Measurements from ENCODE around the gene MUC4.
"Not testable (repeated sequence)": the region's sequence is repeated elsewhere in the genome, so short reads cannot be mapped to it uniquely, and the experiment has no call there.

MUC4 gene

GRCh38 chr3:195807681-195808121 is 4.0 kb downstream of the MUC4 start:
- TF ChIP-seq TOX (CRISPR knock-in tag; IDR thresholded peaks at IDR 0.05; ENCODE audit: borderline replicate concordance) = no peak
- TF ChIP-seq GLIS3 (CRISPR knock-in tag; IDR thresholded peaks at IDR 0.05) = no peak
- no peak for TF ChIP-seq RARB (CRISPR knock-in tag; IDR thresholded peaks at IDR 0.05)
- TF ChIP-seq BACH2 (CRISPR knock-in tag; IDR thresholded peaks at IDR 0.05; ENCODE audit: borderline replicate concordance) = no peak
- TF ChIP-seq ZFP3 (CRISPR knock-in tag; IDR thresholded peaks at IDR 0.05) = no peak
- no peak for TF ChIP-seq PATZ1 (CRISPR knock-in tag; IDR thresholded peaks at IDR 0.05; ENCODE audit: borderline replicate concordance)
- TF ChIP-seq, protein P1, sequence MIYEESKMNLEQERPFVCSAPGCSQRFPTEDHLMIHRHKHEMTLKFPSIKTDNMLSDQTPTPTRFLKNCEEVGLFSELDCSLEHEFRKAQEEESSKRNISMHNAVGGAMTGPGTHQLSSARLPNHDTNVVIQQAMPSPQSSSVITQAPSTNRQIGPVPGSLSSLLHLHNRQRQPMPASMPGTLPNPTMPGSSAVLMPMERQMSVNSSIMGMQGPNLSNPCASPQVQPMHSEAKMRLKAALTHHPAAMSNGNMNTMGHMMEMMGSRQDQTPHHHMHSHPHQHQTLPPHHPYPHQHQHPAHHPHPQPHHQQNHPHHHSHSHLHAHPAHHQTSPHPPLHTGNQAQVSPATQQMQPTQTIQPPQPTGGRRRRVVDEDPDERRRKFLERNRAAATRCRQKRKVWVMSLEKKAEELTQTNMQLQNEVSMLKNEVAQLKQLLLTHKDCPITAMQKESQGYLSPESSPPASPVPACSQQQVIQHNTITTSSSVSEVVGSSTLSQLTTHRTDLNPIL (CRISPR knock-in tag; IDR thresholded peaks at IDR 0.05; ENCODE audit: low read depth) = no peak
- no peak for ATAC-seq

DNA sequence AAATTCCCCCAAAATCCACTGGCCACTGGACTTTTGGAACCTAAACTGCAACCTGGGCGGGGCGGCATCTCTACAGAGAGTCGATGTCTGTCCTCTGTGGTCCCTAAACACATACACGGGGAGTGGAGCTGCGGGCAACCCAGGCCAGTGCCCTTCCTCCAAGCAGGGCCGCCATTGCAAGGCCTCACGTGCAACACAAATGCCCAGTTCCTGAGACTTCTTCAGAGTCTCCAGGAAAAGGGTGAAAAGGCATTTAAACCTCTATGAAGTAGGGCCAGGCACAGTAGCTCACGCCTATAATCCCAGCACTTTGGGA is 4.9 kb downstream of the MUC4 start:
- no peak for ATAC-seq
- no peak for TF ChIP-seq TCF4 (CRISPR knock-in tag; IDR thresholded peaks at IDR 0.05; ENCODE audit: borderline replicate concordance)
- no peak for TF ChIP-seq ZC3H10 (CRISPR knock-in tag; IDR thresholded peaks at IDR 0.05)
- no peak for TF ChIP-seq ZFP3 (CRISPR knock-in tag; IDR thresholded peaks at IDR 0.05)
- TF ChIP-seq PPARA (CRISPR knock-in tag; IDR thresholded peaks at IDR 0.05; ENCODE audit: borderline replicate concordance) = no peak
- TF ChIP-seq TOX (CRISPR knock-in tag; IDR thresholded peaks at IDR 0.05; ENCODE audit: borderline replicate concordance) = no peak

DNA sequence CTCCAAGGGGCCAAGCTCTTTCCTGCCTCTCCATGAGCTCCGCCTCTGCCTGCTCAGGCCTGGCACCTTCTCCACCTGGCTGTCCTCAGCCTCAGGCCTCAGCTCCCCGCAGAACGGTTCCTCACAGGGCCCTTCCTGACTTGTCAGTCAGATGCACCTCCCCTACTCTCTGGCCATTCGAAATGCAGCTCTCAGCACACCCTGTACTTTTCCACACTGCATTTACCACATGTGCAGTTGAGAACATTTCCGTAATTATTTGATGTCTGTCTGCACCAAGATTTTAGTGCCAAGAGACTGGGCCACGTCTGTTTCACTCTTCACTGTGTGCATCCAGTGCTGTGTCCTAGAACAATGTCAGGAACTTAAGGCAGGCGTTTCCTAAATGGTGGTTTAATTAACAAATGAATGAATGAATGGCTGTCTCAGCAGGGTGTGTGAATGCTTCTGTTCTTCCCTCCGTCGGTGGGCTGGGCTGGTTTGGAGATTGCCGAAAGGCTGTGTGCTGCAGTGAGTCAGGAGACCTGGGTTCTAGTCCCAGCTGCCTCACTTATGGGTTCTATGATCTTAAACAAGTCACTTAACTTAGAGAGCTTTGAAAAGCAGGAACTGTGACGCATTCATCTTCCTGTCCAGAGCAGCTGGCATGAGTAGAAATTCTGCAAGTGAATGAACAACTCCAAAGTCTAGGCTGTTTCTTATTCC is 5.4 kb downstream of the MUC4 start:
- no peak for ATAC-seq
- TF ChIP-seq, protein P2, sequence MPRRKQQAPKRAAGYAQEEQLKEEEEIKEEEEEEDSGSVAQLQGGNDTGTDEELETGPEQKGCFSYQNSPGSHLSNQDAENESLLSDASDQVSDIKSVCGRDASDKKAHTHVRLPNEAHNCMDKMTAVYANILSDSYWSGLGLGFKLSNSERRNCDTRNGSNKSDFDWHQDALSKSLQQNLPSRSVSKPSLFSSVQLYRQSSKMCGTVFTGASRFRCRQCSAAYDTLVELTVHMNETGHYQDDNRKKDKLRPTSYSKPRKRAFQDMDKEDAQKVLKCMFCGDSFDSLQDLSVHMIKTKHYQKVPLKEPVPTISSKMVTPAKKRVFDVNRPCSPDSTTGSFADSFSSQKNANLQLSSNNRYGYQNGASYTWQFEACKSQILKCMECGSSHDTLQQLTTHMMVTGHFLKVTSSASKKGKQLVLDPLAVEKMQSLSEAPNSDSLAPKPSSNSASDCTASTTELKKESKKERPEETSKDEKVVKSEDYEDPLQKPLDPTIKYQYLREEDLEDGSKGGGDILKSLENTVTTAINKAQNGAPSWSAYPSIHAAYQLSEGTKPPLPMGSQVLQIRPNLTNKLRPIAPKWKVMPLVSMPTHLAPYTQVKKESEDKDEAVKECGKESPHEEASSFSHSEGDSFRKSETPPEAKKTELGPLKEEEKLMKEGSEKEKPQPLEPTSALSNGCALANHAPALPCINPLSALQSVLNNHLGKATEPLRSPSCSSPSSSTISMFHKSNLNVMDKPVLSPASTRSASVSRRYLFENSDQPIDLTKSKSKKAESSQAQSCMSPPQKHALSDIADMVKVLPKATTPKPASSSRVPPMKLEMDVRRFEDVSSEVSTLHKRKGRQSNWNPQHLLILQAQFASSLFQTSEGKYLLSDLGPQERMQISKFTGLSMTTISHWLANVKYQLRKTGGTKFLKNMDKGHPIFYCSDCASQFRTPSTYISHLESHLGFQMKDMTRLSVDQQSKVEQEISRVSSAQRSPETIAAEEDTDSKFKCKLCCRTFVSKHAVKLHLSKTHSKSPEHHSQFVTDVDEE (CRISPR knock-in tag; IDR thresholded peaks at IDR 0.05) = no peak
- TF ChIP-seq ZFP3 (CRISPR knock-in tag; IDR thresholded peaks at IDR 0.05) (no peak), SNAI2 (CRISPR knock-in tag; IDR thresholded peaks at IDR 0.05) (no peak), ISL1 (CRISPR knock-in tag; IDR thresholded peaks at IDR 0.05) (no peak), CSDC2 (CRISPR knock-in tag; IDR thresholded peaks at IDR 0.05) (no peak), TCF4 (CRISPR knock-in tag; IDR thresholded peaks at IDR 0.05; ENCODE audit: borderline replicate concordance) (no peak)

DNA sequence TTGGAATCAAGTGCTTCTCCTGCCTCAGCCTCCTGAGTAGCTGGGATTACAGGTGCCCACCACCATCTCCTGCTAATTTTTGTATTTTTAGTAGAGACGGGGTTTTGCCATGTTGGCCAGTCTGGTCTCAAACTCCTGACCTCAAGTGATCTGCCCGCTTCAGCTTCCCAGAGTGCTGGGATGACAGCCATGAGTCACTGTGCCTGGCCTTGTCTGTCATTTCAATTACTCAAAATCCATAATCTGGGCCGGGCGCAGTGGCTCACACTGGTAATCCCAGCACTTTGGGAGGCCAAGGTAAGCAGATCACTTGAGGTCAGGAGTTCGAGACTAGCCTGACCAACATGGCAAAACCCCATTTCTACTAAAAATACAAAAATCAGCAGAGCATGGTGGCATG is 6.1 kb downstream of the MUC4 start:
- not testable (repeated sequence) for ATAC-seq

GRCh38 chr3:195805181-195805580 is 6.5 kb downstream of the MUC4 start:
- no peak for ATAC-seq
- no peak for TF ChIP-seq TCF4 (CRISPR knock-in tag; IDR thresholded peaks at IDR 0.05; ENCODE audit: borderline replicate concordance)
- TF ChIP-seq SNAI2 (CRISPR knock-in tag; IDR thresholded peaks at IDR 0.05) = no peak
- TF ChIP-seq, protein P3, sequence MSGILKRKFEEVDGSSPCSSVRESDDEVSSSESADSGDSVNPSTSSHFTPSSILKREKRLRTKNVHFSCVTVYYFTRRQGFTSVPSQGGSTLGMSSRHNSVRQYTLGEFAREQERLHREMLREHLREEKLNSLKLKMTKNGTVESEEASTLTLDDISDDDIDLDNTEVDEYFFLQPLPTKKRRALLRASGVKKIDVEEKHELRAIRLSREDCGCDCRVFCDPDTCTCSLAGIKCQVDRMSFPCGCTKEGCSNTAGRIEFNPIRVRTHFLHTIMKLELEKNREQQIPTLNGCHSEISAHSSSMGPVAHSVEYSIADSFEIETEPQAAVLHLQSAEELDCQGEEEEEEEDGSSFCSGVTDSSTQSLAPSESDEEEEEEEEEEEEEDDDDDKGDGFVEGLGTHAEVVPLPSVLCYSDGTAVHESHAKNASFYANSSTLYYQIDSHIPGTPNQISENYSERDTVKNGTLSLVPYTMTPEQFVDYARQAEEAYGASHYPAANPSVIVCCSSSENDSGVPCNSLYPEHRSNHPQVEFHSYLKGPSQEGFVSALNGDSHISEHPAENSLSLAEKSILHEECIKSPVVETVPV (CRISPR knock-in tag; IDR thresholded peaks at IDR 0.05) = no peak
- TF ChIP-seq ZFP30 (CRISPR knock-in tag; IDR thresholded peaks at IDR 0.05) = no peak
- TF ChIP-seq ESRRG (CRISPR knock-in tag; IDR thresholded peaks at IDR 0.05) = no peak
- TF ChIP-seq OSR1 (CRISPR knock-in tag; IDR thresholded peaks at IDR 0.05) = no peak
- no peak for TF ChIP-seq BACH2 (CRISPR knock-in tag; IDR thresholded peaks at IDR 0.05; ENCODE audit: borderline replicate concordance)
- TF ChIP-seq, protein P2 (CRISPR knock-in tag; IDR thresholded peaks at IDR 0.05) = no peak
- TF ChIP-seq, protein P1 (CRISPR knock-in tag; IDR thresholded peaks at IDR 0.05; ENCODE audit: low read depth) = no peak
- TF ChIP-seq ZC3H10 (CRISPR knock-in tag; IDR thresholded peaks at IDR 0.05) = no peak
- TF ChIP-seq CSDC2 (CRISPR knock-in tag; IDR thresholded peaks at IDR 0.05) = no peak
- no peak for TF ChIP-seq ZNF8 (CRISPR knock-in tag; IDR thresholded peaks at IDR 0.05)
- TF ChIP-seq ZNF565 (CRISPR knock-in tag; conservative IDR thresholded peaks at IDR 0.05; ENCODE audit: low read depth) = no peak
- TF ChIP-seq PPARA (CRISPR knock-in tag; IDR thresholded peaks at IDR 0.05; ENCODE audit: borderline replicate concordance) = no peak
- no peak for TF ChIP-seq GLIS3 (CRISPR knock-in tag; IDR thresholded peaks at IDR 0.05)
- no peak for TF ChIP-seq ZFP3 (CRISPR knock-in tag; IDR thresholded peaks at IDR 0.05)
- no peak for TF ChIP-seq RARB (CRISPR knock-in tag; IDR thresholded peaks at IDR 0.05)
- no peak for TF ChIP-seq ARNTL (CRISPR knock-in tag; IDR thresholded peaks at IDR 0.05; ENCODE audit: borderline replicate concordance, low read depth)
- no peak for TF ChIP-seq TOX (CRISPR knock-in tag; IDR thresholded peaks at IDR 0.05; ENCODE audit: borderline replicate concordance)
